ENCODE results near the gene SLC35A1.

Gene SLC35A1

GRCh38 chr6:87494761-87495422 lies 22.1 kb downstream of the SLC35A1 start:
- H3K27ac ChIP-seq = no peak overlapping the region
- TF ChIP-seq ZFX (IDR thresholded peaks at IDR 0.05; ENCODE audit: borderline replicate concordance) = no peak
- TF ChIP-seq, protein P1, sequence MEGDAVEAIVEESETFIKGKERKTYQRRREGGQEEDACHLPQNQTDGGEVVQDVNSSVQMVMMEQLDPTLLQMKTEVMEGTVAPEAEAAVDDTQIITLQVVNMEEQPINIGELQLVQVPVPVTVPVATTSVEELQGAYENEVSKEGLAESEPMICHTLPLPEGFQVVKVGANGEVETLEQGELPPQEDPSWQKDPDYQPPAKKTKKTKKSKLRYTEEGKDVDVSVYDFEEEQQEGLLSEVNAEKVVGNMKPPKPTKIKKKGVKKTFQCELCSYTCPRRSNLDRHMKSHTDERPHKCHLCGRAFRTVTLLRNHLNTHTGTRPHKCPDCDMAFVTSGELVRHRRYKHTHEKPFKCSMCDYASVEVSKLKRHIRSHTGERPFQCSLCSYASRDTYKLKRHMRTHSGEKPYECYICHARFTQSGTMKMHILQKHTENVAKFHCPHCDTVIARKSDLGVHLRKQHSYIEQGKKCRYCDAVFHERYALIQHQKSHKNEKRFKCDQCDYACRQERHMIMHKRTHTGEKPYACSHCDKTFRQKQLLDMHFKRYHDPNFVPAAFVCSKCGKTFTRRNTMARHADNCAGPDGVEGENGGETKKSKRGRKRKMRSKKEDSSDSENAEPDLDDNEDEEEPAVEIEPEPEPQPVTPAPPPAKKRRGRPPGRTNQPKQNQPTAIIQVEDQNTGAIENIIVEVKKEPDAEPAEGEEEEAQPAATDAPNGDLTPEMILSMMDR (IDR thresholded peaks at IDR 0.05) = no peak

- H3K27ac ChIP-seq = no peak overlapping the region
- TF ChIP-seq, protein P1 (IDR thresholded peaks at IDR 0.05) = no peak
- no peak for TF ChIP-seq ZFX (IDR thresholded peaks at IDR 0.05; ENCODE audit: borderline replicate concordance)
Measured at GRCh38 chr6:87498048-87498447, 25.3 kb downstream of the SLC35A1 start.

- H3K27ac ChIP-seq = no peak overlapping the region
- TF ChIP-seq, protein P1 (IDR thresholded peaks at IDR 0.05) = no peak
- TF ChIP-seq ZFX (IDR thresholded peaks at IDR 0.05; ENCODE audit: borderline replicate concordance) = no peak
Measured at GRCh38 chr6:87501809-87502572, 29.2 kb downstream of the SLC35A1 start.

- TF ChIP-seq, protein P1 (IDR thresholded peaks at IDR 0.05) = no peak
- TF ChIP-seq ZFX (IDR thresholded peaks at IDR 0.05; ENCODE audit: borderline replicate concordance) = no peak
- no peak overlapping the region for H3K27ac ChIP-seq
Measured at GRCh38 chr6:87504441-87504840, 31.7 kb downstream of the SLC35A1 start.

DNA sequence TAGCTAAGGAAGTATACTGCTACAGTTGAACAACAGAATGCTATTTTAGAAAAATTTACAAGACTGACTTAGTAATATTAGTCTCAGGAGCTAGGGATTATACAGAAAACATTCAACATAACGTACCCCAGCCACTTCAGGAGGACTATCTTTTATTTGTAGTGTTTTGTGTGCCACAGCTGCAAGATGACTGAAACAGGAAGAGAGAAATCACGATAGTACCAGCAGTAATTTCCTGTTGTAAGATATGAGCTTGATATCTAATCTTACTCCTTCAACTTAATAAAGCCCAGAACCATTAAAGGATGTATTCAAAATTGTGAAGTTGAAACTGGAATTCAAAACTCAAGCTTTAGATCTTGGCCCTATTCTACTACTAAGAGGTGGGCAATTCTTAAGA lies 42.1 kb downstream of the SLC35A1 start:
- no peak overlapping the region for H3K27ac ChIP-seq
- TF ChIP-seq, protein P1 (IDR thresholded peaks at IDR 0.05) = no peak
- no peak for TF ChIP-seq ZFX (IDR thresholded peaks at IDR 0.05; ENCODE audit: borderline replicate concordance)

- no peak overlapping the region for H3K27ac ChIP-seq
- TF ChIP-seq, protein P1 (IDR thresholded peaks at IDR 0.05) = no peak
- TF ChIP-seq ZFX (IDR thresholded peaks at IDR 0.05; ENCODE audit: borderline replicate concordance) = no peak
Measured at GRCh38 chr6:87518453-87518852, 45.7 kb downstream of the SLC35A1 start.

- no peak overlapping the region for H3K27ac ChIP-seq
- no peak for TF ChIP-seq ZFX (IDR thresholded peaks at IDR 0.05; ENCODE audit: borderline replicate concordance)
- TF ChIP-seq, protein P1 (IDR thresholded peaks at IDR 0.05) = no peak
Measured at GRCh38 chr6:87522686-87523085, 49.9 kb downstream of the SLC35A1 start.
